VCaP (cell line): Measurements from ENCODE around the gene GALK2.

Experiments used
- H3K27ac ChIP-seq: fragments of 450-650 bp; 2 replicates; pipeline ENCODE4 v1.5.1; 2017
- CTCF ChIP-seq: fragments of 450-650 bp; conservative IDR thresholded peaks from 2 replicates; pipeline ENCODE4 v1.5.1; 2017; ENCODE audit warnings: mild to moderate bottlenecking, moderate library complexity

Gene GALK2

GRCh38 chr15:49273734-49274318 is 103.8 kb downstream of the GALK2 start:
- no peak overlapping the region for H3K27ac ChIP-seq
- TF ChIP-seq CTCF: no peak

DNA sequence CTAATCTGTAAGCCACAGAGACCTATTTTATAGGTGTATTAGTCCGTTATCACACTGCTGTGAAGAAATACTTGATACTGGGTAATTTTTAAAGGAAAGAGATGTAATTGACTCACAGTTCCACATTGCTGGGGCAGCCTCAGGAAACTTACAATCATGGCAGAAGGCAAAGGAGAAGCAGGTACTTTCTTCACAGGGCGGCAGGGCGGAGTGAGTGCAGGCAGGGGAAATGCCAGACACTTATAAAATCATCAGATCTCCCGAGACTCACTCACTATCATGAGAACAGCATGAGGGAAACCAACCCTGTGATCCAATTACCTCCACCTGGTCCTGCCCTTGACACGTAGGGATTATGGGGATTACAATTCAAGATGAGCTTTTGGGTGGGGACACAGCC is 108.7 kb downstream of the GALK2 start:
- H3K27ac ChIP-seq: no peak overlapping the region
- TF ChIP-seq CTCF: no peak

DNA sequence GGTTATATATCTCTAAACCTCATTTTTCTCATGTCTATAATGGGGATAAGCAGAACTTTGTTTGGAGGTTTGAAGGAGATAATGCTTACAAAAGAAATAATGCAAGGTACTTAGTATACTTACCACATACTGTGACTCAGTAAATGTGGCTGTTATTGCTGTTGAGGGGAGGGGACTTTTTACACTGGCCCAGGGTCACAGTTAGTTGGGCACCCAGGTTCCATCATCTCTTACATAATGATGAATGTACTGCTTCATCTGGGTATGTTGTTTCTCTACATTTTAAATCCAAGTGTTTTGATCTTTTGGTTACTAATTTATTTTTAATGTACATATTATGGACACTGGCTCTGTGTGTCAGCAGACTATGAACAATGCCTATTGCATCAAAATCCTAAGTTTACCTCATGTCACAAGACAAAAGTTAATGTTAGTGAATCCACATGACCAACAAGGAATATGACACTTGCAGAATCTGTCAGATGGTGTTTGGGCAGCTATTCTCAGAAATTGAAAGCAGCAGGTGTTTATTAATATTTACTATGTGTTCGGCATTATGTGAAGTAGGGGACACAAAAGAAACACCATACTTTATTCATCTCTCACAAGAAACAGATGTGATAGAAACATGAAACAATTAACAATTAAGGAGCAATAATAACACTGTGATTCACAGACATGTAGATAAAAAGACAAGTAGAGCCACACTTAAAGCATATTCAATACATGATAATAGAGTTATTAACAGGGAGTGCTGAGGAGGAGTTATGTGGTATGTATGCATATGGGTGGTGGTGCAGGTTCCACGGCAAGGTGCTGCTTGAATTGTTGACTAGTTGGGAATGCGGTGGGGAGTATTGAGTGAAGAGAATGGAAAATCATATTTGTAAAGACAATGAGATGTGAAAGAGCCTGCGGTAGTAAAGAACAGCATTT is 109.7 kb downstream of the GALK2 start:
- no peak for TF ChIP-seq CTCF
- no peak overlapping the region for H3K27ac ChIP-seq

DNA sequence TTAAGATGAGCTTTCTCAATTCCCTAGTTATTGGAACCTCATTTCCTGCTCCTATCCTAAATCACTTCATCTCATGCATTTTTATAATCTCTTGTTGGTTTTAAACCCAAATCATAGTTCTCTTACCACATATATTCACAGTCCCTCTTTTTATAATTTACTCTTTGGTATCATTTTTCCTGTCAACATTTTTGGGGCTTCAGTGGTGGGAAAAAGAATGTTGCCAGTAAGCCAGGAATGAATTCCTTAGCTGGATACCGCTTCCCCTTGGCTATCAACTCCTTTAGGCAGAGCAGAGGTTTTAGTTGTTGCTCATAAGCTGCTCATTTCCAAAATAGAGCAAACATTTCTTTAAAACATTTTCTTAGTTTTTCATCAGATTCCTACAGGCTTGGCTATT is 112.3 kb downstream of the GALK2 start:
- TF ChIP-seq CTCF: no peak
- no peak overlapping the region for H3K27ac ChIP-seq

DNA sequence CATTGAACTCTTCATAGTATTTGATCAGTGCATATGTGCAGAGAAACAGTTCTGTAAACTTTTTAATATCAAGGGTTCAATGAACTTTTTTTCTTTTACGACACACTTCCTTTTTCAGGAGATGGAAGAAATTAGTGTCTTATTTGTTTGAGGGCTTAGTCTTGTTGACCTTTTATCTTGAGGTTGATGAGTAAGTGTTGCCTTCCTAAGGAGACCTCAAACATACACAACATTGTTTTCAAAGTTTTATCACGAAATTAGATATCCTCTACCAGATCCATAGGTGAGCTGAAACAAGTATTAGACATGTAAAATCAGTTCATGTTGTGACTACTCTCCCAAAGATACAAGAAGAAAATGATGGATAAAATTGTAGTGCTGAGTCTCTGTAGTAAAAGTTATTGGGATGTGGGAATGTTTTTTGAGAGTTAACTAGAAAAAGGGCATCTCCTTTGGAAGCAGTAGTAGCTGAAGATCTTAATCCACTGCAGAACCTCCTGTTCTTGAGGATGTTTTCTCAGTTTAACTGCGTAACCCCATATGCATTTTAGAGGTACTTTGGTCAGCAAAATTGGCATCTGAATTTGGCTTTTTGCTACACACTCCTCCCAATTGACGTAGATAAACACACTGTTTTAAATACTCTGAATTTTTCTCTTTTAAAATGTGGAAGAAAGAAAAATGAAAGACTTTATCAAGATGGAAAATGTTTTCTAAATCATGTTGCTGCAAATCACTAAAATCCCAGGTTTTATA is 116.8 kb downstream of the GALK2 start:
- H3K27ac ChIP-seq: no peak overlapping the region
- no peak for TF ChIP-seq CTCF

GRCh38 chr15:49287481-49287880 is 117.4 kb downstream of the GALK2 start:
- TF ChIP-seq CTCF: no peak
- no peak overlapping the region for H3K27ac ChIP-seq

GRCh38 chr15:49288391-49288790 is 118.3 kb downstream of the GALK2 start:
- H3K27ac ChIP-seq: no peak overlapping the region
- no peak for TF ChIP-seq CTCF
